BJ (cell line): ENCODE data around the gene LNPK. TPM values are rescaled to one million over a fixed set of nuclear protein-coding genes. Genes with fewer than 3 reads are reported as not detected.
"Not testable (repeated sequence)": the region's sequence is repeated elsewhere in the genome, so short reads cannot be mapped to it uniquely, and the experiment has no call there.

Experiments used
- CTCF ChIA-PET: fragments of 350-600 bp; formaldehyde crosslinking; extraction: SDS; loops from one replicate; lab custom pipeline; 2021; ENCODE audit warnings: antibody characterized with exemption, inconsistent platforms; lab: Yijun Ruan, JAX
- POLR2A ChIA-PET: fragments of 300-600 bp; sonication (Branson Sonifier 250); formaldehyde crosslinking; extraction: SDS; loops from one replicate; lab custom pipeline; 2021; ENCODE audit warnings: antibody characterized with exemption; lab: Charles Lee
- DNase-seq: peaks from one replicate; pipeline ENCODE4 v3.0.0-alpha.2; 2011; ENCODE audit warnings: low read depth
- H3K27me3 ChIP-seq: 2 replicates; pipeline ENCODE4 v1.6.0; 2011; ENCODE audit warnings: low read length; ENCODE audit not compliant: control insufficient read depth, insufficient read depth
- H3K36me3 ChIP-seq: 2 replicates; pipeline ENCODE4 v1.5.1; 2011; ENCODE audit warnings: low read length; ENCODE audit not compliant: control insufficient read depth, insufficient read depth
- H3K4me3 ChIP-seq: 2 replicates; pipeline ENCODE4 v1.5.1; 2011; ENCODE audit warnings: low read depth, mild to moderate bottlenecking, control low read depth, low read length
- polyA plus RNA-seq: library from polyadenylated mRNA; depleted of rRNA; stranded (reverse); fragments of >200 nt; gene quantifications from 2 replicates; pipeline ENCODE4 v1.2.3, GENCODE V29; 2011
- TF ChIP-seq, protein P1 (sequence below): IDR thresholded peaks from 2 replicates; pipeline ENCODE4 v1.5.1; 2011; ENCODE audit warnings: low read depth, mild to moderate bottlenecking, control low read depth, inconsistent platforms, low read length, moderate library complexity; ENCODE audit not compliant: insufficient read depth

LNPK gene
- polyA plus RNA-seq, 1 experiment, result 19.6 TPM

DNA sequence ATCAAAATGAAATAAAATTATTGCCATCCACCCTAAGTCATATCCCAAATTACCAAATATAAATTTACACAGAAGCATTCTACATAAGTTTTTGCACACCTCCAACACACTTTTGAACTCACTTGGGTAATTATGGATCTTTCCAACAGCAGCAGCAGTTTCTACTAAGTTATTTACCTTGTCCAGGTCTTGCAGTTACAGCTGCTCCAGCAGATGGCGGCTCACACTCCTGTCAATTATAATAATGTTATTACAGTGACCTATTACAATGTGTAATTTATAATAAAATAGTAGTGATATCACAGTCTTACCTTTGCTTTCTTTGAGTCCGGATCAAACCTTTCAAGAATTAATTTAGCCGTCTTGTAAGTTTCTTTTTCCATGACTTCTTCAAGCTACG is 37.9 kb downstream of the LNPK start:
- CTCF ChIA-PET, result no interaction called here

DNA sequence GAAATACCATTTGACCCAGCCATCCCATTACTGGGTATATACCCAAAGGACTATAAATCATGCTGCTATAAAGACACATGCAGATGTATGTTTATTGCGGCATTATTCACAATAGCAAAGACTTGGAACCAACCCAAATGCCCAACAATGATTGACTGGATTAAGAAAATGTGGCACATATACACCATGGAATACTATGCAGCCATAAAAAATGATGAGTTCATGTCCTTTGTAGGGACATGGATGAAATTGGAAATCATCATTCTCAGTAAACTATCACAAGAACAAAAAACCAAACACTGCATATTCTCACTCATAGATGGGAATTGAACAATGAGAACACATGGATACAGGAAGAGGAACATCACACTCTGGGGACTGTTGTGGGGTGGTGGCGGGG is 38.9 kb downstream of the LNPK start:
- POLR2A ChIA-PET, CTCF ChIA-PET, H3K36me3 ChIP-seq, H3K4me3 ChIP-seq, H3K27me3 ChIP-seq, DNase-seq: not testable (repeated sequence)

More for the DNA sequence above, 37.9 kb downstream of the LNPK start:
- H3K4me3 ChIP-seq, result no peak overlapping the region
- no peaks in the 10 kb centered on the region for H3K36me3 ChIP-seq
- TF ChIP-seq, protein P1, sequence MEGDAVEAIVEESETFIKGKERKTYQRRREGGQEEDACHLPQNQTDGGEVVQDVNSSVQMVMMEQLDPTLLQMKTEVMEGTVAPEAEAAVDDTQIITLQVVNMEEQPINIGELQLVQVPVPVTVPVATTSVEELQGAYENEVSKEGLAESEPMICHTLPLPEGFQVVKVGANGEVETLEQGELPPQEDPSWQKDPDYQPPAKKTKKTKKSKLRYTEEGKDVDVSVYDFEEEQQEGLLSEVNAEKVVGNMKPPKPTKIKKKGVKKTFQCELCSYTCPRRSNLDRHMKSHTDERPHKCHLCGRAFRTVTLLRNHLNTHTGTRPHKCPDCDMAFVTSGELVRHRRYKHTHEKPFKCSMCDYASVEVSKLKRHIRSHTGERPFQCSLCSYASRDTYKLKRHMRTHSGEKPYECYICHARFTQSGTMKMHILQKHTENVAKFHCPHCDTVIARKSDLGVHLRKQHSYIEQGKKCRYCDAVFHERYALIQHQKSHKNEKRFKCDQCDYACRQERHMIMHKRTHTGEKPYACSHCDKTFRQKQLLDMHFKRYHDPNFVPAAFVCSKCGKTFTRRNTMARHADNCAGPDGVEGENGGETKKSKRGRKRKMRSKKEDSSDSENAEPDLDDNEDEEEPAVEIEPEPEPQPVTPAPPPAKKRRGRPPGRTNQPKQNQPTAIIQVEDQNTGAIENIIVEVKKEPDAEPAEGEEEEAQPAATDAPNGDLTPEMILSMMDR, result no peak
- POLR2A ChIA-PET, result no interaction called here
- no peaks in the 10 kb centered on the region for H3K27me3 ChIP-seq
- DNase-seq, result no peak

DNA sequence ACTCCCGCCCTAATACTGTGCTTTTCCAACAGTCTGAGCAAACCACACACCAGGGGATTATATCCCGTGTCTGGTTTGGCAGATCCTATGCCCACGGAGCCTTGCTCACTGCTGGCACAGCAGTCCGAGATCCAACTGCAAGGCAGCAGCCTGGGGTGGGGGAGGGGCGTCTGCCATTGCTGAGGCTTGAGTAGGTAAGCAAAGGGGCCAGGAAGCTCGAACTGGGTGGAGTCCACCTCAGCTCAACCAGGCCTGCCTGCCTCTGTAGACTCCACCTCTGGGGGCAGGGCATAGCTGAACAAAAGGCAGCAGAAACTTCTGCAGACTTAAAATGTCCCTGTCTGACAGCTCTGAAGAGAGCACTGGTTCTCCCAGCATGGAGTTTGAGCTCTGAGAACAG is 44.2 kb downstream of the LNPK start:
- no peaks in the 10 kb centered on the region for H3K36me3 ChIP-seq
- H3K4me3 ChIP-seq, result no peak overlapping the region
- CTCF ChIA-PET, result no interaction called here
- POLR2A ChIA-PET, result no interaction called here
- H3K27me3 ChIP-seq, result no peaks in the 10 kb centered on the region
- DNase-seq, result no peak
- TF ChIP-seq, protein P1, result no peak

- Histone ChIP-seq H3K36me3 (no peaks in the 10 kb centered on the region), H3K4me3 (no peak overlapping the region), H3K27me3 (no peaks in the 10 kb centered on the region)
- CTCF ChIA-PET, result no interaction called here
- no peak for DNase-seq
- POLR2A ChIA-PET, result no interaction called here
- TF ChIP-seq, protein P1, result no peak
Observed at GRCh38 chr2:175955136-175955535, 46.9 kb downstream of the LNPK start.

GRCh38 chr2:175950512-175950911 is 51.6 kb downstream of the LNPK start:
- H3K4me3 ChIP-seq, result no peak overlapping the region
- POLR2A ChIA-PET, result no interaction called here
- DNase-seq, result no peak
- TF ChIP-seq, protein P1, result no peak
- H3K36me3 ChIP-seq, result no peaks in the 10 kb centered on the region
- CTCF ChIA-PET, result interaction anchor here (0.9 to 1.7 kb wide), 2 partner anchors 9 to 260 kb away, joined by 3 to 4 read pairs; no protein-coding TSS in a partner anchor
- H3K27me3 ChIP-seq, result no peaks in the 10 kb centered on the region

- no peak for DNase-seq
- Histone ChIP-seq H3K36me3 (no peaks in the 10 kb centered on the region), H3K4me3 (no peak overlapping the region), H3K27me3 (no peaks in the 10 kb centered on the region)
- ChIA-PET POLR2A (no interaction called here), CTCF (no interaction called here)
- TF ChIP-seq, protein P1, result no peak
Observed at GRCh38 chr2:175948191-175948590, 53.9 kb downstream of the LNPK start.
